PC-9 (cell line): ENCODE measurements around the gene MUC13. TPM values are rescaled to one million over a fixed set of nuclear protein-coding genes. Genes with fewer than 3 reads are reported as not detected.

Experiments used
- BruUV-seq: library from RNA; stranded (reverse); fragments of 400-500 nt; replicated peaks from 2 replicates; lab custom pipeline; 2021; lab: Mats Ljungman, UMichigan
- CTCF ChIA-PET: fragments of 300-600 bp; sonication (Branson Sonifier 250); formaldehyde crosslinking; loops from one replicate; lab custom pipeline; 2022; ENCODE audit warnings: antibody characterized with exemption; lab: Charles Lee
- POLR2A ChIA-PET: fragments of 300-600 bp; sonication (Branson Sonifier 250); formaldehyde crosslinking; loops from one replicate; lab custom pipeline; 2022; ENCODE audit warnings: antibody characterized with exemption; ENCODE audit not compliant: unreplicated experiment; lab: Charles Lee
- DNase-seq, 2 experiments: peaks; one replicate each; pipeline versions ENCODE4 v3.0.0 to v3.0.0-alpha.2; 2015 to 2022; ENCODE audit warnings: mixed read lengths in 1 of 2
- H2AFZ ChIP-seq: fragments of 200-600 bp; sonication (generic); 2 replicates; pipeline ENCODE4 v1.8.1; 2017; ENCODE audit warnings: antibody characterized with exemption
- H3F3A ChIP-seq: fragments of 200-600 bp; sonication (generic); 2 replicates; pipeline ENCODE4 v1.8.1; 2017; ENCODE audit warnings: antibody characterized with exemption, mild to moderate bottlenecking, low read depth; ENCODE audit not compliant: insufficient read depth
- H3K27ac ChIP-seq: fragments of 200-600 bp; sonication (generic); 2 replicates; pipeline ENCODE4 v1.6.1; 2016; ENCODE audit warnings: mixed run types
- H3K27me3 ChIP-seq: fragments of 200-600 bp; sonication (generic); 2 replicates; pipeline ENCODE4 v1.6.1; 2016; ENCODE audit warnings: low read depth, mixed run types; ENCODE audit not compliant: insufficient read depth
- H3K36me3 ChIP-seq: fragments of 200-600 bp; sonication (generic); 2 replicates; pipeline ENCODE4 v1.6.1; 2016; ENCODE audit warnings: low read depth, mixed run types
- H3K4me1 ChIP-seq: fragments of 200-600 bp; sonication (generic); replicated peaks from 2 replicates; pipeline ENCODE4 v1.6.1; 2016; ENCODE audit warnings: mixed run types; ENCODE audit not compliant: insufficient read depth
- H3K4me2 ChIP-seq: fragments of 200-600 bp; sonication (generic); 2 replicates; pipeline ENCODE4 v1.6.1; 2017; ENCODE audit warnings: mixed run types
- H3K4me3 ChIP-seq: fragments of 200-600 bp; sonication (generic); 2 replicates; pipeline ENCODE4 v1.6.1; 2016; ENCODE audit warnings: mixed run types
- H3K79me2 ChIP-seq: fragments of 200-600 bp; sonication (generic); 2 replicates; pipeline ENCODE4 v1.6.1; 2017; ENCODE audit warnings: low read depth, mixed run types
- H3K9me2 ChIP-seq: fragments of 200-600 bp; sonication (generic); 2 replicates; pipeline ENCODE4 v1.8.1; 2017; ENCODE audit warnings: mild to moderate bottlenecking; ENCODE audit not compliant: insufficient read depth
- H3K9me3 ChIP-seq: fragments of 200-600 bp; sonication (generic); 2 replicates; pipeline ENCODE4 v1.8.1; 2016; ENCODE audit warnings: low read depth; ENCODE audit not compliant: insufficient read depth
- H4K20me1 ChIP-seq: fragments of 200-600 bp; sonication (generic); 2 replicates; pipeline ENCODE4 v1.8.1; 2017; ENCODE audit not compliant: insufficient read depth
- CTCF ChIP-seq: fragments of 200-600 bp; sonication (generic); conservative IDR thresholded peaks from 2 replicates; pipeline ENCODE4 v1.6.1; 2017; ENCODE audit warnings: mixed run types, antibody characterized with exemption, mild to moderate bottlenecking, moderate library complexity
- EZH2 ChIP-seq: fragments of 200-600 bp; sonication (generic); IDR thresholded peaks from 2 replicates; pipeline ENCODE4 v1.8.0; 2017; ENCODE audit warnings: antibody characterized with exemption, low read depth
- intact Hi-C: fragments of 100-400 bp; cut with micrococcal nuclease; formaldehyde crosslinking; loops from one replicate; pipeline ENCODE4 v1.10.0; 2022; ENCODE audit not compliant: unreplicated experiment
- total RNA-seq: library from RNA; stranded (reverse); gene quantifications from 2 replicates; pipeline ENCODE4 v1.2.3, GENCODE V29; 2021

MUC13 gene
- total RNA-seq, 1 experiment from 2014 or later = not detected

GRCh38 chr3:124942613-124943012 is 8.1 kb upstream of the MUC13 start:
- Histone ChIP-seq H4K20me1 (no peaks in the 10 kb centered on the region), H2AFZ (no peak overlapping the region), H3K27me3 (no peaks in the 10 kb centered on the region), H3K27ac (no peak overlapping the region), H3F3A (no peaks in the 10 kb centered on the region), H3K9me3 (no peaks in the 10 kb centered on the region), H3K4me3 (no peak overlapping the region), H3K9me2 (no peaks in the 10 kb centered on the region), H3K36me3 (no peaks in the 10 kb centered on the region), H3K4me2 (no peak overlapping the region), H3K4me1 (no peaks in the 10 kb centered on the region), H3K79me2 (no peaks in the 10 kb centered on the region)
- CTCF ChIA-PET = no interaction called here
- TF ChIP-seq EZH2 = no peak
- TF ChIP-seq CTCF = no peak
- BruUV-seq = no TSS peak
- intact Hi-C loops = no loop called here
- POLR2A ChIA-PET = no interaction called here
- no peak for DNase-seq

- Histone ChIP-seq H3K79me2 (no peaks in the 10 kb centered on the region), H4K20me1 (no peaks in the 10 kb centered on the region), H3K27me3 (no peaks in the 10 kb centered on the region), H2AFZ (no peak overlapping the region), H3K4me1 (no peaks in the 10 kb centered on the region), H3K36me3 (no peaks in the 10 kb centered on the region), H3K27ac (no peak overlapping the region), H3K9me3 (peaks cover 3% of the 10 kb centered on the region; the same call in 1 of the 2 replicates), H3K4me3 (no peak overlapping the region), H3K9me2 (no peaks in the 10 kb centered on the region), H3F3A (no peaks in the 10 kb centered on the region), H3K4me2 (no peak overlapping the region)
- intact Hi-C loops = no loop called here
- no TSS peak for BruUV-seq
- no peak for TF ChIP-seq EZH2
- TF ChIP-seq CTCF = no peak
- no peak for DNase-seq
- POLR2A ChIA-PET = no interaction called here
- CTCF ChIA-PET = no interaction called here
Observed at GRCh38 chr3:124941771-124942170, 7.2 kb upstream of the MUC13 start.

- peaks cover 3% of the 10 kb centered on the region; the same call in 1 of the 2 replicates for H3K9me3 ChIP-seq
- no peaks in the 10 kb centered on the region for H3F3A ChIP-seq
- H4K20me1 ChIP-seq = no peaks in the 10 kb centered on the region
- ChIA-PET POLR2A (interaction anchor here (0.6 kb wide), 1 partner anchor 442 kb away, joined by 3 read pairs; no protein-coding TSS in a partner anchor), CTCF (interaction anchor here (0.5 kb wide), 1 partner anchor 272 kb away, joined by 4 read pairs; no protein-coding TSS in a partner anchor)
- no peaks in the 10 kb centered on the region for H3K9me2 ChIP-seq
- TF ChIP-seq CTCF (no peak), EZH2 (no peak)
- no peak for DNase-seq
- H2AFZ ChIP-seq = no peak overlapping the region
- BruUV-seq = no TSS peak
- H3K36me3 ChIP-seq = no peaks in the 10 kb centered on the region
- no peak overlapping the region for H3K27ac ChIP-seq
- no peaks in the 10 kb centered on the region for H3K27me3 ChIP-seq
- no peak overlapping the region for H3K4me3 ChIP-seq
- no peaks in the 10 kb centered on the region for H3K79me2 ChIP-seq
- H3K4me1 ChIP-seq = no peaks in the 10 kb centered on the region
- no peak overlapping the region for H3K4me2 ChIP-seq
- intact Hi-C loops = no loop called here
Observed at GRCh38 chr3:124939661-124940060, 5.1 kb upstream of the MUC13 start.
